AG10803 (cell line): ENCODE measurements around the gene PARVG.

Experiments
- DNase-seq: peaks from one replicate; pipeline ENCODE4 v3.0.0; 2010; ENCODE audit warnings: low read depth
- H3K4me3 ChIP-seq: 2 replicates; pipeline ENCODE4 v1.5.1; 2011; ENCODE audit warnings: mild to moderate bottlenecking, low read length, control low read depth
- CTCF ChIP-seq: conservative IDR thresholded peaks from 2 replicates; pipeline ENCODE4 v1.5.1; 2011; ENCODE audit warnings: mild to moderate bottlenecking, low read length, control low read depth, inconsistent platforms

Gene PARVG

GRCh38 chr22:44247923-44248892, 67.5 kb downstream of the PARVG start:
- no peak overlapping the region for H3K4me3 ChIP-seq
- no peak for TF ChIP-seq CTCF
- DNase-seq: no peak

GRCh38 chr22:44248926-44249325, 68.2 kb downstream of the PARVG start:
- no peak overlapping the region for H3K4me3 ChIP-seq
- DNase-seq: no peak
- TF ChIP-seq CTCF: no peak

- no peak for DNase-seq
- H3K4me3 ChIP-seq: no peak overlapping the region
- TF ChIP-seq CTCF: no peak
Observed at GRCh38 chr22:44249376-44250147, 68.8 kb downstream of the PARVG start.

- no peak for DNase-seq
- no peak for TF ChIP-seq CTCF
- no peak overlapping the region for H3K4me3 ChIP-seq
Observed at GRCh38 chr22:44254811-44255210, 74.1 kb downstream of the PARVG start.

- no peak overlapping the region for H3K4me3 ChIP-seq
- no peak for TF ChIP-seq CTCF
- DNase-seq: no peak
Observed at GRCh38 chr22:44256085-44256484, 75.4 kb downstream of the PARVG start.

- H3K4me3 ChIP-seq: no peak overlapping the region
- no peak for TF ChIP-seq CTCF
- no peak for DNase-seq
Observed at GRCh38 chr22:44256556-44257485, 76.1 kb downstream of the PARVG start.
